Upper lobe of left lung (tissue), 4 donors: ENCODE data around the gene HMGN4.

Experiments
- EP300 ChIP-seq, 4 donors: sonication (generic); formaldehyde crosslinking; IDR thresholded peaks; one replicate each; pipeline ENCODE4 v1.5.1; 2017; ENCODE audit warnings: antibody characterized with exemption in 4 of 4, control low read depth in 2 of 4
- POLR2A ChIP-seq, 4 donors: fragments of 450-650 bp; IDR thresholded peaks; one replicate each; pipeline ENCODE4 v1.5.1; 2016 to 2017; ENCODE audit warnings: antibody characterized with exemption in 4 of 4, mild to moderate bottlenecking in 2 of 4
- TF ChIP-seq, protein P1 (sequence below), 6 experiments: fragments of 450-650 bp in 4 of 6; fragments of 200-600 bp in 2 of 6; sonication (generic) in 2 of 6; IDR thresholded peaks; one replicate each; pipeline ENCODE4 v1.5.1; 2016 to 2019; ENCODE audit warnings: antibody characterized with exemption in 6 of 6

- TF ChIP-seq, protein P1, sequence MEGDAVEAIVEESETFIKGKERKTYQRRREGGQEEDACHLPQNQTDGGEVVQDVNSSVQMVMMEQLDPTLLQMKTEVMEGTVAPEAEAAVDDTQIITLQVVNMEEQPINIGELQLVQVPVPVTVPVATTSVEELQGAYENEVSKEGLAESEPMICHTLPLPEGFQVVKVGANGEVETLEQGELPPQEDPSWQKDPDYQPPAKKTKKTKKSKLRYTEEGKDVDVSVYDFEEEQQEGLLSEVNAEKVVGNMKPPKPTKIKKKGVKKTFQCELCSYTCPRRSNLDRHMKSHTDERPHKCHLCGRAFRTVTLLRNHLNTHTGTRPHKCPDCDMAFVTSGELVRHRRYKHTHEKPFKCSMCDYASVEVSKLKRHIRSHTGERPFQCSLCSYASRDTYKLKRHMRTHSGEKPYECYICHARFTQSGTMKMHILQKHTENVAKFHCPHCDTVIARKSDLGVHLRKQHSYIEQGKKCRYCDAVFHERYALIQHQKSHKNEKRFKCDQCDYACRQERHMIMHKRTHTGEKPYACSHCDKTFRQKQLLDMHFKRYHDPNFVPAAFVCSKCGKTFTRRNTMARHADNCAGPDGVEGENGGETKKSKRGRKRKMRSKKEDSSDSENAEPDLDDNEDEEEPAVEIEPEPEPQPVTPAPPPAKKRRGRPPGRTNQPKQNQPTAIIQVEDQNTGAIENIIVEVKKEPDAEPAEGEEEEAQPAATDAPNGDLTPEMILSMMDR (IDR thresholded peaks at IDR 0.05), result no peak
- TF ChIP-seq POLR2A (IDR thresholded peaks at IDR 0.05), result no peak
- TF ChIP-seq EP300 (IDR thresholded peaks at IDR 0.05), result no peak
These were observed 7.5 kb downstream of the HMGN4 start for GRCh38 chr6:26545627-26546026.
